GM18951 (cell line): ENCODE results near the gene SRPRA.

Source experiments
- POLR2A ChIP-seq: IDR thresholded peaks from 4 replicates; pipeline ENCODE4 v1.6.1; 2011; ENCODE audit warnings: mild to moderate bottlenecking; ENCODE audit not compliant: insufficient read length, insufficient read depth; ENCODE audit errors: extremely low read depth
- in situ Hi-C: fragments of 300-500 bp; cut with MboI; formaldehyde crosslinking; loops from one replicate; pipeline ENCODE4 v1.12.0; 2022; ENCODE audit warnings: low sequenced_read_pairs, mixed read lengths, inconsistent platforms; ENCODE audit not compliant: unreplicated experiment

Gene SRPRA

GRCh38 chr11:126233391-126233790, 35.3 kb downstream of the SRPRA start:
- TF ChIP-seq POLR2A = no peak
- in situ Hi-C loops = no loop called here

- in situ Hi-C loops = no loop called here
- TF ChIP-seq POLR2A = no peak
These were observed 36.0 kb downstream of the SRPRA start for GRCh38 chr11:126232683-126233082.

- in situ Hi-C loops = no loop called here
- no peak for TF ChIP-seq POLR2A
These were observed 36.8 kb downstream of the SRPRA start for GRCh38 chr11:126231725-126232459.

GRCh38 chr11:126229858-126230540, 38.7 kb downstream of the SRPRA start:
- in situ Hi-C loops = no loop called here
- TF ChIP-seq POLR2A = no peak

- no peak for TF ChIP-seq POLR2A
- in situ Hi-C loops = no loop called here
These were observed 42.2 kb downstream of the SRPRA start for GRCh38 chr11:126226334-126227084.

GRCh38 chr11:126225295-126225665, 43.4 kb downstream of the SRPRA start:
- in situ Hi-C loops = no loop called here
- TF ChIP-seq POLR2A = no peak

- in situ Hi-C loops = no loop called here
These were observed 43.9 kb downstream of the SRPRA start for GRCh38 chr11:126224647-126225294.

GRCh38 chr11:126219547-126219946, 49.1 kb downstream of the SRPRA start:
- TF ChIP-seq POLR2A = no peak
- in situ Hi-C loops = no loop called here

More at GRCh38 chr11:126224647-126225294, 43.9 kb downstream of the SRPRA start:
- no peak for TF ChIP-seq POLR2A

GRCh38 chr11:126217491-126217890, 51.2 kb downstream of the SRPRA start:
- no peak for TF ChIP-seq POLR2A
- in situ Hi-C loops = no loop called here

GRCh38 chr11:126216526-126217305, 52.0 kb downstream of the SRPRA start:
- TF ChIP-seq POLR2A = no peak
- in situ Hi-C loops = no loop called here

GRCh38 chr11:126214841-126215240, 53.9 kb downstream of the SRPRA start:
- no peak for TF ChIP-seq POLR2A
- in situ Hi-C loops = no loop called here

- in situ Hi-C loops = no loop called here
- no peak for TF ChIP-seq POLR2A
These were observed 54.3 kb downstream of the SRPRA start for GRCh38 chr11:126214441-126214840.
